WTC11 (cell line): ENCODE data around the gene RBP2.

Source experiments
- CBFB ChIP-seq: sonication (generic); formaldehyde crosslinking; IDR thresholded peaks from 2 replicates; pipeline ENCODE4 v1.8.1; 2022; ENCODE audit warnings: mild to moderate bottlenecking, low read depth, missing genetic modification reagents
- CTCF ChIP-seq: fragments of 200-600 bp; IDR thresholded peaks from 2 replicates; pipeline ENCODE4 v1.8.0; 2022; ENCODE audit warnings: antibody characterized with exemption
- NR3C1 ChIP-seq: sonication (generic); formaldehyde crosslinking; conservative IDR thresholded peaks from 2 replicates; pipeline ENCODE4 v1.8.1; 2023; ENCODE audit warnings: low read depth, mild to moderate bottlenecking, missing genetic modification reagents
- TF ChIP-seq, protein P1 (sequence below): sonication (generic); formaldehyde crosslinking; IDR thresholded peaks from 2 replicates; pipeline ENCODE4 v1.8.1; 2023; ENCODE audit warnings: mild to moderate bottlenecking, missing genetic modification reagents, borderline replicate concordance
- TF ChIP-seq, protein P2 (sequence below): sonication (generic); formaldehyde crosslinking; IDR thresholded peaks from 2 replicates; pipeline ENCODE4 v1.8.0; 2022; ENCODE audit warnings: mild to moderate bottlenecking, missing genetic modification reagents
- TF ChIP-seq, protein P3 (sequence below): sonication (generic); formaldehyde crosslinking; IDR thresholded peaks from 2 replicates; pipeline ENCODE4 v1.8.0; 2023; ENCODE audit warnings: mild to moderate bottlenecking, missing genetic modification reagents

- TF ChIP-seq, protein P1, sequence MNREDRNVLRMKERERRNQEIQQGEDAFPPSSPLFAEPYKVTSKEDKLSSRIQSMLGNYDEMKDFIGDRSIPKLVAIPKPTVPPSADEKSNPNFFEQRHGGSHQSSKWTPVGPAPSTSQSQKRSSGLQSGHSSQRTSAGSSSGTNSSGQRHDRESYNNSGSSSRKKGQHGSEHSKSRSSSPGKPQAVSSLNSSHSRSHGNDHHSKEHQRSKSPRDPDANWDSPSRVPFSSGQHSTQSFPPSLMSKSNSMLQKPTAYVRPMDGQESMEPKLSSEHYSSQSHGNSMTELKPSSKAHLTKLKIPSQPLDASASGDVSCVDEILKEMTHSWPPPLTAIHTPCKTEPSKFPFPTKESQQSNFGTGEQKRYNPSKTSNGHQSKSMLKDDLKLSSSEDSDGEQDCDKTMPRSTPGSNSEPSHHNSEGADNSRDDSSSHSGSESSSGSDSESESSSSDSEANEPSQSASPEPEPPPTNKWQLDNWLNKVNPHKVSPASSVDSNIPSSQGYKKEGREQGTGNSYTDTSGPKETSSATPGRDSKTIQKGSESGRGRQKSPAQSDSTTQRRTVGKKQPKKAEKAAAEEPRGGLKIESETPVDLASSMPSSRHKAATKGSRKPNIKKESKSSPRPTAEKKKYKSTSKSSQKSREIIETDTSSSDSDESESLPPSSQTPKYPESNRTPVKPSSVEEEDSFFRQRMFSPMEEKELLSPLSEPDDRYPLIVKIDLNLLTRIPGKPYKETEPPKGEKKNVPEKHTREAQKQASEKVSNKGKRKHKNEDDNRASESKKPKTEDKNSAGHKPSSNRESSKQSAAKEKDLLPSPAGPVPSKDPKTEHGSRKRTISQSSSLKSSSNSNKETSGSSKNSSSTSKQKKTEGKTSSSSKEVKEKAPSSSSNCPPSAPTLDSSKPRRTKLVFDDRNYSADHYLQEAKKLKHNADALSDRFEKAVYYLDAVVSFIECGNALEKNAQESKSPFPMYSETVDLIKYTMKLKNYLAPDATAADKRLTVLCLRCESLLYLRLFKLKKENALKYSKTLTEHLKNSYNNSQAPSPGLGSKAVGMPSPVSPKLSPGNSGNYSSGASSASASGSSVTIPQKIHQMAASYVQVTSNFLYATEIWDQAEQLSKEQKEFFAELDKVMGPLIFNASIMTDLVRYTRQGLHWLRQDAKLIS, result no peak
- TF ChIP-seq CTCF (no peak), CBFB (CRISPR knock-in tag) (no peak), NR3C1 (CRISPR knock-in tag) (no peak)
- TF ChIP-seq, protein P2, sequence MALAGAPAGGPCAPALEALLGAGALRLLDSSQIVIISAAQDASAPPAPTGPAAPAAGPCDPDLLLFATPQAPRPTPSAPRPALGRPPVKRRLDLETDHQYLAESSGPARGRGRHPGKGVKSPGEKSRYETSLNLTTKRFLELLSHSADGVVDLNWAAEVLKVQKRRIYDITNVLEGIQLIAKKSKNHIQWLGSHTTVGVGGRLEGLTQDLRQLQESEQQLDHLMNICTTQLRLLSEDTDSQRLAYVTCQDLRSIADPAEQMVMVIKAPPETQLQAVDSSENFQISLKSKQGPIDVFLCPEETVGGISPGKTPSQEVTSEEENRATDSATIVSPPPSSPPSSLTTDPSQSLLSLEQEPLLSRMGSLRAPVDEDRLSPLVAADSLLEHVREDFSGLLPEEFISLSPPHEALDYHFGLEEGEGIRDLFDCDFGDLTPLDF (CRISPR knock-in tag), result no peak
- TF ChIP-seq, protein P3, sequence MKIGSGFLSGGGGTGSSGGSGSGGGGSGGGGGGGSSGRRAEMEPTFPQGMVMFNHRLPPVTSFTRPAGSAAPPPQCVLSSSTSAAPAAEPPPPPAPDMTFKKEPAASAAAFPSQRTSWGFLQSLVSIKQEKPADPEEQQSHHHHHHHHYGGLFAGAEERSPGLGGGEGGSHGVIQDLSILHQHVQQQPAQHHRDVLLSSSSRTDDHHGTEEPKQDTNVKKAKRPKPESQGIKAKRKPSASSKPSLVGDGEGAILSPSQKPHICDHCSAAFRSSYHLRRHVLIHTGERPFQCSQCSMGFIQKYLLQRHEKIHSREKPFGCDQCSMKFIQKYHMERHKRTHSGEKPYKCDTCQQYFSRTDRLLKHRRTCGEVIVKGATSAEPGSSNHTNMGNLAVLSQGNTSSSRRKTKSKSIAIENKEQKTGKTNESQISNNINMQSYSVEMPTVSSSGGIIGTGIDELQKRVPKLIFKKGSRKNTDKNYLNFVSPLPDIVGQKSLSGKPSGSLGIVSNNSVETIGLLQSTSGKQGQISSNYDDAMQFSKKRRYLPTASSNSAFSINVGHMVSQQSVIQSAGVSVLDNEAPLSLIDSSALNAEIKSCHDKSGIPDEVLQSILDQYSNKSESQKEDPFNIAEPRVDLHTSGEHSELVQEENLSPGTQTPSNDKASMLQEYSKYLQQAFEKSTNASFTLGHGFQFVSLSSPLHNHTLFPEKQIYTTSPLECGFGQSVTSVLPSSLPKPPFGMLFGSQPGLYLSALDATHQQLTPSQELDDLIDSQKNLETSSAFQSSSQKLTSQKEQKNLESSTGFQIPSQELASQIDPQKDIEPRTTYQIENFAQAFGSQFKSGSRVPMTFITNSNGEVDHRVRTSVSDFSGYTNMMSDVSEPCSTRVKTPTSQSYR (CRISPR knock-in tag), result no peak
These were observed 54.9 kb downstream of the RBP2 start for GRCh38 chr3:139421460-139421859.
